GM19328 (cell line): ENCODE measurements around the gene ZIC1.

Experiments
- ATAC-seq: cut with Tn5 transposase; IDR thresholded peaks from one replicate; pipeline ENCODE4 v1.9.1; 2021; ENCODE audit warnings: mild to moderate bottlenecking, moderate library complexity; ENCODE audit not compliant: unreplicated experiment

ZIC1 gene

GRCh38 chr3:147420353-147421183 is 11.4 kb downstream of the ZIC1 start:
- ATAC-seq, result no peak

DNA sequence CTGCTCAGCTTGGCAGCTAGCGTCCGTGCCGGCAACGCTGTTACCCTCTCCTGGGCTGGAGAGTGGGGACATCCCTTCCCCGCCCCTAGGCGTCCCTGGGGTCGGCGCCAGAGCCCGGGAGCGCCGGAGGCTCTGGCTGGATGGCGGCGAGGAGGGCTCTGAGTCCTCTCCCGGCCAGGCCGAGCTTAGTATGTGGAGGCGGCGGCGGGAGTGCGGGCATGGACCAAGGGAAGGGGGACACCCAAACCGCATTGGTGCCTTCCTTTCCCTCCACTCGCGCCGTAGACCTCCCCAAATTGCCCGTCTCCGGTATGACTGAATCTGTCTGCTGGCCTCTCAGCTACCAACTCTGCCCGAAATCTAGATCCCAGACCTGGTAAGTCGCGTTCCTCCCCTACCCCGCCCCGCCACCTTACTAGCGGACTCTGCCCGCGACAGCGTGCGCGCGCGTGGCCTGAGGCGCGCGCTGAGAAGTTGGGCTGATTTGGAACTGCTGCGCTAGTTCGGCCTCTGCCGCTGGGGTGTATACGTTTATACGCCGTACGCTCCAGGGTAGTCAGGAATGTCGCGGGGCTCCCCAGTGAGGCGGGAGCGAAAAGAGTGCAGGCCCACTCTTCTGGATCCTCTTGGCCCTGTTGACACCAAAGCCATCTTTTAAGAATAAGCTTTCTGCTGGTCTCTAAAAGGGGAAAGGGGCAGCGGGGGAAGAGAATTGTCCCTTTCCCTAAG is 12.2 kb downstream of the ZIC1 start:
- ATAC-seq, result no peak

DNA sequence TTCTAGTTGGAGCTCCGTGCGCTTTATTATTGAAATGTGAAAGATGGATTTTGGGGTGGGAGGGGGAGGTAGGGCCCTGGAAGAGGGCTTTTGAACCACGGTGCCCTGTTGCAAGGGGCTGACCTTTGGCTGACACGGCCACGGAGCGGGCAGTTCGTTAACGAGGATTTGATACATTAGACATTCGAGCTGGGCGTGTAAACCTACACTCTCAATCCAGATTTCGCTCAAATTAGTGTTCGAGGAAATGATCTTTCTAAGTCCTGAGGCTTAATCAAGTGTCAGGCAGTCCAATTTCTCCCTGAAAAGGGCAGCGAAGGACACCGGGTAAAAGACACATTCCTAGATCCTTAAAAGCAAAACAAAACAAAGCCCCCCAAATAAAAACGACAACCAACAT is 13.0 kb downstream of the ZIC1 start:
- no peak for ATAC-seq

GRCh38 chr3:147422601-147423536 is 13.7 kb downstream of the ZIC1 start:
- no peak for ATAC-seq

- ATAC-seq, result no peak
These were observed 14.3 kb downstream of the ZIC1 start for GRCh38 chr3:147423537-147423797.

DNA sequence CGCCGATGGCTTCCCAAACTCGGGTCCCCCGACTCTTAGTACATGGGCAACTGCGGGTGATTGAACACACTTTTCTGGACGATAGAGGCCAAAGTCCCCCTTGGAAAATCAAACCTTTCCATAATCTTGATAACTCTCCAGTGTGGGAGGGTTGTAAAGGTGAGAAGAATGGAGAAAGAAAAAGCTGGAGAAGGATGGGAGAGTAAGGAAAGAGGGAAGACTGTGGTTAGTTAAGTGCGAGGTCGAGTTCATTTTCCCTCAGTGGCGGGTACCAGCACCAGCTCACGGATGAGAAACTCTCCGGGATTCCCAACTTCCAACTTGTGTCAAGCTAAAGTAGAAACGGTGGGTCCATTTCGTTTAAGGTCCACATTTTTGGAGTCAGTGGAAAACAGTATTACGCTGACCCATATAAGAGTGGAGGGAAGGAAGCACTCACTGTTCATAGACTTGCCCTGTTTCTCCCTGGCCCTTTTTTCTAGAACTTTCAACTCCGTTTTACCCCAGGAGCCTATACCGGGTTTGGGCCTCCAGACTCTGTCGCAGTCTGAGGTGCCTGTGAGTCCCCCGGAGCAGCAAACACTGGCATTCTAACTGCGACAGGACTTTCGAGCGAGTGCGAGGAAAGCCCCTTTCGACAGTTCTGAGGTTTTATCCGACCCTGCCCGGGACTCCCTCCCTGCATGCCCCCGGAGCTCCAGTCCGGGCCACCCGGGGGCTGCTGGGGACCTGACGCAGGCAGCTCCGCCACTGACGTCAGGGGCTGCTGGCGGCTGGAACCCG is 14.8 kb downstream of the ZIC1 start:
- ATAC-seq, result no peak

GRCh38 chr3:147424581-147425387 is 15.6 kb downstream of the ZIC1 start:
- no peak for ATAC-seq

DNA sequence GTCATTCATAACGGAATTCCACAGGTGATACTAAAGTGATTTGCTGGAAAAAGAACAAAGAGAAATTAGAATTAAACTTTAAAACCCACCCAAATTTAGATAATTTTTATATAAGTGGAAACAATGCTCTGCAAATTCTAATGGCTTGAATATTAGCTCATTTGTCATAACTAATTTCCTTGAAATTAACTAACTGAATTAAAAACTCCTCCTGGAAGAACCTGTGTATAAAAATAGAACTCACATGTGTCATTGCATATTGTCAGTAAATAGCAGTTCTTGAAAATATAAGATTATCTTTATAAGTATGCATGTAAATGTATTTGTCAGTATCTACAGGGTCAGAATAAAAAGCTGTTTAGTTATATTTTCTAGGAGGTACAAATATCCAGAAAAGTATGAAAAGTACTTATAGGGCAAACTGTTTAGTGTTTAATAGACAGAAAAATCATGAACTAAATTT is 16.3 kb downstream of the ZIC1 start:
- no peak for ATAC-seq

DNA sequence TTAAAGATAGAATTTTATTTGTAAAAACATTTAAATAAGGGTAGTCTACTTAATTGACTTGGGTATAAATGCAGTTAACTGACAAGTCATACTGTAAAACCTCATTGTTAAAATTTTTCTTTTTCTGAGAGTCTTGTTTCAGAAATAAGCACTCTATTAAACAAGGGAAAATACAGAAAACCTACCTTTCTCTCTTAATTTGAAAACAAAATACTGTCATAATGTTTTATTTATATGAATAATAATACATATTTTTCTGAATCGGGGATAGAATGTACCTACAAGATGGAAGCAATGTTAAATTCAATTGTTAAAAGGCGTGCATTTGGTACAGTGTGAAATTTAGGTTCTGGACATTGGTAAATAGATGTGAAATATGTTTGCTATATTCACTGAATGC is 17.8 kb downstream of the ZIC1 start:
- ATAC-seq, result no peak

GRCh38 chr3:147427746-147428145 is 18.6 kb downstream of the ZIC1 start:
- no peak for ATAC-seq

GRCh38 chr3:147428326-147428725 is 19.2 kb downstream of the ZIC1 start:
- ATAC-seq, result no peak

DNA sequence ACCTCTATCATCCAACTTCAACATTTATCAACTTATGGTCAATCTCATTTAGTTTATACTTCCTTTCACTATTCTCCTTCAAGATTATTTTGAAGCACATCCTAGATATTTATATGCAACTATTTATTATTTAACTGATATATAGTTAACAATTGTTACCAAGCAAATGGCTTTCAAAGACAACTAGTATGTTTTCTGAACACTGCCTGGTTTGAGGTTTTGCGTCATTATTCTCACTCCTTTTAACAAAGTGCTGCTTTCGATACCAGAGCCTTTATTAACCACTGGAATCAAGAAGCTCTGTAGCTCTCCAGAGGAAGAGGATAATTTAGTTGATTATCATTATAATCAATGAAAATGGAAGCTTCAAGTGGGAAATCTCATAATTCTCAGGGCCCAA is 19.6 kb downstream of the ZIC1 start:
- no peak for ATAC-seq

GRCh38 chr3:147431751-147432150 is 22.6 kb downstream of the ZIC1 start:
- ATAC-seq, result no peak

DNA sequence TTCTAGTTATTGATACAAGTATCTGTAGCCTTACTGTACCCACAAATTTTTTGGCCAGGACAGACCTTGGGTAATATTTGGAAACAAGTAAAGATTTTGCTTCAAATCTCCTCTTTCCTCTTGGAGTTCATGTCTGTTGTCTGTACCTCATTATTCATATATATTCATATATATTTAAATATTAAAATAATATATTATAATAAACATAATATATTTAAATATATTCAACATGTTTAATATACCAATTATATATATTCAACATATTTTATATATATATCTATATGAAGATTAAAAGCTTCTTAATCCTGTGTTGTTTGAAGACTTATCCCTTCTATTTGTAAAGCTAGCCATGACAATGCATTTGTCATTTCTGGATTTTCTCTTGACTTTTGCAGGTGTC is 38.1 kb downstream of the ZIC1 start:
- no peak for ATAC-seq

DNA sequence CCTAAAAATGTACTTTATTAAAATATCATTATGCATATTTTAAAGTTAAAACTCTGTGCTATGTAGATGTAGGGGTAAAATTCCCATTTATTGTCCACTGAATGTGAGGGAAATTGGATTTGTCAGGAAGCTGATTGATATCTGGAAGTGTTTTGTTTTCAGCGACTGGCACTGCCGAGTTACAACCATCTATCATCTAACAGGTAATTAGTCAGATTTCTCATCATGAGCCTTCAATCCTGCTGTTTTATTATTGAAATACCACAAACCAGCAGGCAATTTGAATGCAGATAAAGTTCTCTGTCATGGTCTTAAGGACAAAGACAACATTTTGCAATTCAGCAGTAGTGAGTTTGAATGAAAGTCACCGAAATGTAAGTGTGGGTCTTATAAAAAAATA is 40.5 kb downstream of the ZIC1 start:
- no peak for ATAC-seq

DNA sequence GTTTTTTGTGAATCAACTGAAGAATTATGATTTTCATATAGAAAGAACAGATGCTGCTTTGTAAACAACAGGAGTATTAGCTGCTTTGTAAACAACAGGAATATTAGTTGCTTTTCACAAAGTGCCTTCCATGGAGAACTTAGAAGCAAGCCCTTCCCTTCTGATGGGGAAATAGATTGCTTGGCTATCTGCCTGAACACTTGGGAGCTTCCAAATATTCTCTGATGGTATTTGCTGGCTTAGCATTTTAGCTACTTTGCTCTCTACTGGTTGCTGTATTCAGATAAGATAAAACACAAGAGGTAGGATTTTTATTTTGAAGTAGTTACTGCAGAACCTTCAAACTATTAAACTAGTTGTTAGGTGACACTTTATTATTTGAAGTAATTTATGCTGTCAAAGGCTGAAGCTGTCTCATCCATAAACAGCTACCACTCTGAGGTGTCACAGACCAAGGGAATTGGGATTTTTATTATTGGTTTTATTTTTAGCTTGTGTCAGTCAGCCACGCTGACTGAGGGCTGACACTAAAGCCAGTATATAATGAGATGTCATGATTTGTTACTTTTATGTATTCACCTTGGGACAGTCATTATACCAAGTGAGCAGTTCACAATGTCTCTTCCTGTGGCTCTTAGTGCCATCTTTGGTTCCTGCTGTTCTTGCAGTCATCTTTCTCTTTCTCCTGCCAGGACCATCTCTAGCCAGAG is 50.0 kb downstream of the ZIC1 start:
- ATAC-seq, result no peak

GRCh38 chr3:147462856-147463255 is 53.7 kb downstream of the ZIC1 start:
- ATAC-seq, result no peak
